ENCODE data around the gene GLMP. TPM values are rescaled to one million over a fixed set of nuclear protein-coding genes. Genes with fewer than 3 reads are reported as not detected.

The GLMP gene
- total and polyA plus RNA-seq, 2 of the 13 experiments (the other 11 are each of a cell fraction or from before 2014, with no cell fraction given) = 44.6 to 75.8 TPM

DNA sequence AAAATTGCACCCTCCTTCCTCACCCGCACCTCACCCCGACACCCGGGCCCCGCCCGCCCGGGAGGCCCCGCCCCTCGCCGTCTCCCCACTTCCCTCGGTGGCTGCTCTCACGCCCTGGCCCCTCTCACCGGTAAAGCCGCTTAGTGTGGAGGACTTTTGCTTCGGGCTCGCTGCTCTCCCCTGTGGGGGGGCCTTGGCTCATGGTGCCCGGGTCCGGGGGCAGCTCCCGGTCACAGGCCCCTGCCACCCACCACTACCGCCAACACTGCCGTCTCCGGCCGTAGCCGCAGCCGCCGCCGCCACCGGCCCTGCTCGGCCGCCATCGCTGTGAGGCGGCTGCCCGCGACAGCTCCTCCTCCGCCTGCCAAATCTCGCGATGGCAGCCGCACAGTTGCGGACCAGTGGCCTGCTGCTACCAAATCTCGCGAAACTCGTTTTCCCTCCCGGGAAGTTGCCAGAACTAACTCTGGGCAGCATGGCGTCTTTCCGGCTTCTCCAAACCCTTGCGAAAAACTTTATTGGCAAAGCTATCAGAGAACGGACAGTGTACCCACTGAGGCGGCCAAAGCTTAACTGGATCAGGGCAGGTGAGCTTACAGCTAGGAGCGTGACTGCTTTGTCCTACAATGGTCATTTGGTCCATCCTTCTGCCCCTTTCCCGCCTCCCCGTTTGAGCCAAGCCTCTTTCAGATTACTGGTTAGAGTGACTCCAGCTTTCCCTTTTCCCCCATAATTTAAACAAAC is 12.8 kb downstream of the GLMP start, which contains the start of gene SMG5 (continued):
- TF ChIP-seq KLF6 (CRISPR knock-in tag; IDR thresholded peaks at IDR 0.05) (peak; percentile 82; the same call in 1 of the 2 replicates), PHF20 (CRISPR knock-in tag; IDR thresholded peaks at IDR 0.05) (peak; percentile 97), MXI1 (IDR thresholded peaks at IDR 0.05; ENCODE audit: borderline replicate concordance, low read depth, low read length) (peak; percentile 93), HCFC1 (IDR thresholded peaks at IDR 0.05; ENCODE audit: low read depth, low read length) (peak; percentile 86), ZSCAN25 (CRISPR knock-in tag; IDR thresholded peaks at IDR 0.05) (no peak), FOXM1 (CRISPR knock-in tag; IDR thresholded peaks at IDR 0.05) (no peak), CENPX (CRISPR knock-in tag; IDR thresholded peaks at IDR 0.05) (no peak), TCF7 (IDR thresholded peaks at IDR 0.05; ENCODE audit: low read depth) (no peak), RORA (CRISPR knock-in tag; IDR thresholded peaks at IDR 0.05) (no peak), HOXA3 (CRISPR knock-in tag; IDR thresholded peaks at IDR 0.05) (peak; percentile 99), BHLHE40 (IDR thresholded peaks at IDR 0.05; ENCODE audit: low read length) (no peak), MAFF (IDR thresholded peaks at IDR 0.05; ENCODE audit: low read depth, low read length) (no peak), ATF1 (CRISPR knock-in tag; IDR thresholded peaks at IDR 0.05) (peak; percentile 82), GZF1 (CRISPR knock-in tag; IDR thresholded peaks at IDR 0.05) (peak; percentile 63; the same call in 1 of the 2 replicates)
- TF ChIP-seq, protein P1, sequence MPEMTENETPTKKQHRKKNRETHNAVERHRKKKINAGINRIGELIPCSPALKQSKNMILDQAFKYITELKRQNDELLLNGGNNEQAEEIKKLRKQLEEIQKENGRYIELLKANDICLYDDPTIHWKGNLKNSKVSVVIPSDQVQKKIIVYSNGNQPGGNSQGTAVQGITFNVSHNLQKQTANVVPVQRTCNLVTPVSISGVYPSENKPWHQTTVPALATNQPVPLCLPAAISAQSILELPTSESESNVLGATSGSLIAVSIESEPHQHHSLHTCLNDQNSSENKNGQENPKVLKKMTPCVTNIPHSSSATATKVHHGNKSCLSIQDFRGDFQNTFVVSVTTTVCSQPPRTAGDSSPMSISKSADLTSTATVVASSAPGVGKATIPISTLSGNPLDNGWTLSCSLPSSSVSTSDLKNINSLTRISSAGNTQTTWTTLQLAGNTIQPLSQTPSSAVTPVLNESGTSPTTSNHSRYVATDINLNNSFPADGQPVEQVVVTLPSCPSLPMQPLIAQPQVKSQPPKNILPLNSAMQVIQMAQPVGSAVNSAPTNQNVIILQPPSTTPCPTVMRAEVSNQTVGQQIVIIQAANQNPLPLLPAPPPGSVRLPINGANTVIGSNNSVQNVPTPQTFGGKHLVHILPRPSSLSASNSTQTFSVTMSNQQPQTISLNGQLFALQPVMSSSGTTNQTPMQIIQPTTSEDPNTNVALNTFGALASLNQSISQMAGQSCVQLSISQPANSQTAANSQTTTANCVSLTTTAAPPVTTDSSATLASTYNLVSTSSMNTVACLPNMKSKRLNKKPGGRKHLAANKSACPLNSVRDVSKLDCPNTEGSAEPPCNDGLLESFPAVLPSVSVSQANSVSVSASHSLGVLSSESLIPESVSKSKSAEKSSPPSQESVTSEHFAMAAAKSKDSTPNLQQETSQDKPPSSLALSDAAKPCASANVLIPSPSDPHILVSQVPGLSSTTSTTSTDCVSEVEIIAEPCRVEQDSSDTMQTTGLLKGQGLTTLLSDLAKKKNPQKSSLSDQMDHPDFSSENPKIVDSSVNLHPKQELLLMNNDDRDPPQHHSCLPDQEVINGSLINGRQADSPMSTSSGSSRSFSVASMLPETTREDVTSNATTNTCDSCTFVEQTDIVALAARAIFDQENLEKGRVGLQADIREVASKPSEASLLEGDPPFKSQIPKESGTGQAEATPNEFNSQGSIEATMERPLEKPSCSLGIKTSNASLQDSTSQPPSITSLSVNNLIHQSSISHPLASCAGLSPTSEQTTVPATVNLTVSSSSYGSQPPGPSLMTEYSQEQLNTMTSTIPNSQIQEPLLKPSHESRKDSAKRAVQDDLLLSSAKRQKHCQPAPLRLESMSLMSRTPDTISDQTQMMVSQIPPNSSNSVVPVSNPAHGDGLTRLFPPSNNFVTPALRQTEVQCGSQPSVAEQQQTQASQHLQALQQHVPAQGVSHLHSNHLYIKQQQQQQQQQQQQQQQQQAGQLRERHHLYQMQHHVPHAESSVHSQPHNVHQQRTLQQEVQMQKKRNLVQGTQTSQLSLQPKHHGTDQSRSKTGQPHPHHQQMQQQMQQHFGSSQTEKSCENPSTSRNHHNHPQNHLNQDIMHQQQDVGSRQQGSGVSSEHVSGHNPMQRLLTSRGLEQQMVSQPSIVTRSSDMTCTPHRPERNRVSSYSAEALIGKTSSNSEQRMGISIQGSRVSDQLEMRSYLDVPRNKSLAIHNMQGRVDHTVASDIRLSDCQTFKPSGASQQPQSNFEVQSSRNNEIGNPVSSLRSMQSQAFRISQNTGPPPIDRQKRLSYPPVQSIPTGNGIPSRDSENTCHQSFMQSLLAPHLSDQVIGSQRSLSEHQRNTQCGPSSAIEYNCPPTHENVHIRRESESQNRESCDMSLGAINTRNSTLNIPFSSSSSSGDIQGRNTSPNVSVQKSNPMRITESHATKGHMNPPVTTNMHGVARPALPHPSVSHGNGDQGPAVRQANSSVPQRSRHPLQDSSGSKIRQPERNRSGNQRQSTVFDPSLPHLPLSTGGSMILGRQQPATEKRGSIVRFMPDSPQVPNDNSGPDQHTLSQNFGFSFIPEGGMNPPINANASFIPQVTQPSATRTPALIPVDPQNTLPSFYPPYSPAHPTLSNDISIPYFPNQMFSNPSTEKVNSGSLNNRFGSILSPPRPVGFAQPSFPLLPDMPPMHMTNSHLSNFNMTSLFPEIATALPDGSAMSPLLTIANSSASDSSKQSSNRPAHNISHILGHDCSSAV (CRISPR knock-in tag; IDR thresholded peaks at IDR 0.05; ENCODE audit: borderline replicate concordance) = no peak
- TF ChIP-seq, protein P2, sequence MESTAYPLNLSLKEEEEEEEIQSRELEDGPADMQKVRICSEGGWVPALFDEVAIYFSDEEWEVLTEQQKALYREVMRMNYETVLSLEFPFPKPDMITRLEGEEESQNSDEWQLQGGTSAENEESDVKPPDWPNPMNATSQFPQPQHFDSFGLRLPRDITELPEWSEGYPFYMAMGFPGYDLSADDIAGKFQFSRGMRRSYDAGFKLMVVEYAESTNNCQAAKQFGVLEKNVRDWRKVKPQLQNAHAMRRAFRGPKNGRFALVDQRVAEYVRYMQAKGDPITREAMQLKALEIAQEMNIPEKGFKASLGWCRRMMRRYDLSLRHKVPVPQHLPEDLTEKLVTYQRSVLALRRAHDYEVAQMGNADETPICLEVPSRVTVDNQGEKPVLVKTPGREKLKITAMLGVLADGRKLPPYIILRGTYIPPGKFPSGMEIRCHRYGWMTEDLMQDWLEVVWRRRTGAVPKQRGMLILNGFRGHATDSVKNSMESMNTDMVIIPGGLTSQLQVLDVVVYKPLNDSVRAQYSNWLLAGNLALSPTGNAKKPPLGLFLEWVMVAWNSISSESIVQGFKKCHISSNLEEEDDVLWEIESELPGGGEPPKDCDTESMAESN (CRISPR knock-in tag; conservative IDR thresholded peaks at IDR 0.05) = peak; percentile 42; the same call in 1 of the 2 replicates
- TF ChIP-seq, protein P3, sequence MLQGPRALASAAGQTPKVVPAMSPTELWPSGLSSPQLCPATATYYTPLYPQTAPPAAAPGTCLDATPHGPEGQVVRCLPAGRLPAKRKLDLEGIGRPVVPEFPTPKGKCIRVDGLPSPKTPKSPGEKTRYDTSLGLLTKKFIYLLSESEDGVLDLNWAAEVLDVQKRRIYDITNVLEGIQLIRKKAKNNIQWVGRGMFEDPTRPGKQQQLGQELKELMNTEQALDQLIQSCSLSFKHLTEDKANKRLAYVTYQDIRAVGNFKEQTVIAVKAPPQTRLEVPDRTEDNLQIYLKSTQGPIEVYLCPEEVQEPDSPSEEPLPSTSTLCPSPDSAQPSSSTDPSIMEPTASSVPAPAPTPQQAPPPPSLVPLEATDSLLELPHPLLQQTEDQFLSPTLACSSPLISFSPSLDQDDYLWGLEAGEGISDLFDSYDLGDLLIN (CRISPR knock-in tag; IDR thresholded peaks at IDR 0.05; ENCODE audit: borderline replicate concordance) = no peak
- TF ChIP-seq, protein P4, sequence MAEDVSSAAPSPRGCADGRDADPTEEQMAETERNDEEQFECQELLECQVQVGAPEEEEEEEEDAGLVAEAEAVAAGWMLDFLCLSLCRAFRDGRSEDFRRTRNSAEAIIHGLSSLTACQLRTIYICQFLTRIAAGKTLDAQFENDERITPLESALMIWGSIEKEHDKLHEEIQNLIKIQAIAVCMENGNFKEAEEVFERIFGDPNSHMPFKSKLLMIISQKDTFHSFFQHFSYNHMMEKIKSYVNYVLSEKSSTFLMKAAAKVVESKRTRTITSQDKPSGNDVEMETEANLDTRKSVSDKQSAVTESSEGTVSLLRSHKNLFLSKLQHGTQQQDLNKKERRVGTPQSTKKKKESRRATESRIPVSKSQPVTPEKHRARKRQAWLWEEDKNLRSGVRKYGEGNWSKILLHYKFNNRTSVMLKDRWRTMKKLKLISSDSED (CRISPR knock-in tag; IDR thresholded peaks at IDR 0.05) = no peak
